Coronary artery (tissue), 2 donors: ENCODE data around the gene RAP1GAP.

Source experiments
- DNase-seq: peaks from one replicate; pipeline ENCODE4 v3.0.0-alpha.2; 2017; ENCODE audit warnings: low spot score
- H3K27ac ChIP-seq, 2 donors: fragments of 200-600 bp; sonication (generic); one replicate each; pipeline ENCODE4 v1.5.1; 2016 to 2019
- H3K4me3 ChIP-seq: fragments of 200-600 bp; sonication (generic); 2 replicates; pipeline ENCODE4 v1.5.1; 2016; ENCODE audit warnings: mild to moderate bottlenecking, moderate library complexity
- TF ChIP-seq, protein P1 (sequence below): fragments of 200-600 bp; sonication (generic); IDR thresholded peaks from one replicate; pipeline ENCODE4 v1.5.1; 2019; ENCODE audit warnings: antibody characterized with exemption

RAP1GAP gene

DNA sequence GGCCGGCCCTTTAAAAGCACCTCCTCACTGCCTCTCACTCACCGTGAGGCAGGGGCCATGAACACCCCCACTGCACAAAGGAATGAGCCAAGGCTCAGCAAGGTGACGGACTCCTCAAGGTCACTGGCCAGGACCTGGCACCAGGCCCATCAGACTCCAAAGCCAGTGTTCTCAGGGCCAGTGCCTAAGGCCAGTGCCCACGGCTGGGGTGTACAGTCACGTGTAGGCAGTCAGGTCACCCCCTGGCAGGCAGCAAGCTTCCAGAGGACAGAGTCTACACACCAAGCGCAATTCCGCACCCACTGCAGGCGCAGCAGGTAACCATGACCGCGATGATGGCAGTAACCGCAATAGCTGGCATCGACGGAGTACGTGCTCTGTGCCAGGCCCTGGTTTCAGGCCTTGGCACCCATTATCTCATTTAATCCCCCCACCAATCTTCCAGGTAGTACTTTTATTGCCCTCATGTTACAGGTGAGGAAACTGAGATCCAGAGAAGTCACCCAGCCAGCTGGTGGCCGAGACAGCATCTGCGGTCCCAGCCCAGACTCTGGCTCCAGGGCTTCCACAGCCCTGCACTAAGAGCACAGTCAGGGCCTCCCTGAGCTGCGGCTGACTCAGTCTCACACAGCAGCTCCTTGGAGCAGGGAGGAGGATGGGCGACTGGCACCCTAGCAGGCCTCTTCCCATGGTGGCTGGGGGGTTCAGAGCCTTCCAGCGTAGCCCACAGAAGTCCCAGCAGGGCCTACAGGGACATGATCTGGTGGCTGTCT is 27.0 kb downstream of the RAP1GAP start:
- no peak overlapping the region for H3K4me3 ChIP-seq
- DNase-seq, result no peak
- H3K27ac ChIP-seq, result no peak overlapping the region
- TF ChIP-seq, protein P1, sequence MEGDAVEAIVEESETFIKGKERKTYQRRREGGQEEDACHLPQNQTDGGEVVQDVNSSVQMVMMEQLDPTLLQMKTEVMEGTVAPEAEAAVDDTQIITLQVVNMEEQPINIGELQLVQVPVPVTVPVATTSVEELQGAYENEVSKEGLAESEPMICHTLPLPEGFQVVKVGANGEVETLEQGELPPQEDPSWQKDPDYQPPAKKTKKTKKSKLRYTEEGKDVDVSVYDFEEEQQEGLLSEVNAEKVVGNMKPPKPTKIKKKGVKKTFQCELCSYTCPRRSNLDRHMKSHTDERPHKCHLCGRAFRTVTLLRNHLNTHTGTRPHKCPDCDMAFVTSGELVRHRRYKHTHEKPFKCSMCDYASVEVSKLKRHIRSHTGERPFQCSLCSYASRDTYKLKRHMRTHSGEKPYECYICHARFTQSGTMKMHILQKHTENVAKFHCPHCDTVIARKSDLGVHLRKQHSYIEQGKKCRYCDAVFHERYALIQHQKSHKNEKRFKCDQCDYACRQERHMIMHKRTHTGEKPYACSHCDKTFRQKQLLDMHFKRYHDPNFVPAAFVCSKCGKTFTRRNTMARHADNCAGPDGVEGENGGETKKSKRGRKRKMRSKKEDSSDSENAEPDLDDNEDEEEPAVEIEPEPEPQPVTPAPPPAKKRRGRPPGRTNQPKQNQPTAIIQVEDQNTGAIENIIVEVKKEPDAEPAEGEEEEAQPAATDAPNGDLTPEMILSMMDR, result no peak

DNA sequence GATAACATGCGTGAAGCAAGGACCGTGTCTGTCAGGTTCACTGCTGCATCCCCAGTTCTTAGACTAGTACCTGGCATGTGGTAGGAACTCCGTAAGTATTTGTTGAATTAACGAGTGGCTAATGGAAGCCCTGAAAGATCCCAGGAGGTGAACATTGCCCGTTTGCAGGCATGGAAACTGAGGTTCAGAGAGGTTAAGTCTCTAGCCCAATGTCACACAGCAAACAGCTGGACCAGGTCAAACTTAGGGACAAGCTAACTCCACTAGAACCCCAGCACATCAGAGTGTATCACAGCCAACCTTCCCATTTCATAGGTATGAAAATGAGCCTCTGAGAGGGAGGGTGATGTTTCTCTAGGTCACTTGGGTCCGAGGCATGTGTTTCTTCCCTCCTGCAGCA is 27.6 kb downstream of the RAP1GAP start:
- DNase-seq, result no peak
- Histone ChIP-seq H3K27ac (no peak overlapping the region), H3K4me3 (no peak overlapping the region)
- TF ChIP-seq, protein P1, result no peak

DNA sequence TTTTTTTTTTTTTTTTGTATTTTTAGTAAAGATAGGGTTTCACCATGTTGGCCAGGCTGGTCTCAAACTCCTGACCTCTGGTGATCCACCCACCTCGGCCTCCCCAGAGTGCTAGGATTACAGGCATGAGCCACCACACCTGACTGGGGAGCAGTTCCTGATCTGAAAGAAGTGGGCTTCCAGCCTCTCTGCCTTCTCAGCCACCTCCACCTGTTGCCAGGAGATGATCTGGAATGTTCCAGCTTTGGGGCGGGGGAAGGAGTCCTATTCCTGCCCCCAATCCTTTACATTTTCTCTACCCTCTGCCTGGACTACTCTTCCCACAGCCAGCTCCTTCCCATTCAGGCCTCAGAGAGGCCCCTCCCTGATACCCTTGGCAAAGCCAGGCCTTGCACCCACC is 28.1 kb downstream of the RAP1GAP start:
- DNase-seq, result no peak
- Histone ChIP-seq H3K27ac (no peak overlapping the region), H3K4me3 (no peak overlapping the region)
- TF ChIP-seq, protein P1, result no peak

DNA sequence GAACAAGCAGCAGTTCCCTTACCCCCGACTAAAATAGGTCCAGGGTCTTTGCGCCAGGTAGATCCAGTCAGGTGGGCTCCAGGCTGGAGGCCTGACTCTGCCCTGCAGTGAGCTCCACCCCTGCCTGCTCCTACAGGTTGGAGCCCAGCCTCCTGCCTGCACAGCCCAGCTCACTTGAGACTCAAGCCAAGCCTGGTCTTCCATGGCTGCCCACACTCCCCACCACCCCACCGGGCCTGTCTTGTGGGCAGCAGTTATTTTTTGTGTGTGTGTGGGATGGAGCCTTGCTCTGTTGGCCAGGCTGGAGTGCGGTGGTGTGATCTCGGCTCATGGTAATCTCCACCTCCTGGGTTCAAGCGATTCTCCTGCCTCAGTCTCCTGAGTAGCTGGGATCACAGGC is 28.5 kb downstream of the RAP1GAP start:
- DNase-seq, result no peak
- Histone ChIP-seq H3K4me3 (no peak overlapping the region), H3K27ac (no peak overlapping the region)
- TF ChIP-seq, protein P1, result no peak

DNA sequence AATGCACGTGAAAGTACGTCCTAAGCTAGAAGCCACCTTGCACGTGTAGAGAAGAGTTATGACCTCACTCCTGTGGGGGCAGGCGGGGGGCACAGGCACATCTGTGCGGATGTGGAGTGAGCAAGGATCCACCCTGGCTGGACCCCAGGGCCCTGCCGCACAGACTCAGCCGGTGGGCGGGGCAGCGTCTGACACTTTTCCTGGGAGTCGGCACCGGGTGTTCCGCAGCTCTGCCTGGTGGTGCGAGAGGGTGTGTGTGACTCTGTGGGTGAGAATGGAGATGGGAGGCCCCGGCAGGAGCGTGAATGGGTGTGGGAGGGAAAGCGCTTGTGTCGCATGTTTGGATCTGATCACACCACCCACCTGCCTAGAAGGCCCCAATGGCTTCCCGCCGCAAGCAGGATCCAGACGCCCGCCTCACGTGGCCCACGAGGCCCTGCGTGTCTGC is 29.5 kb downstream of the RAP1GAP start:
- no peak overlapping the region for H3K27ac ChIP-seq
- no peak for DNase-seq
- TF ChIP-seq, protein P1, result no peak
- no peak overlapping the region for H3K4me3 ChIP-seq

DNA sequence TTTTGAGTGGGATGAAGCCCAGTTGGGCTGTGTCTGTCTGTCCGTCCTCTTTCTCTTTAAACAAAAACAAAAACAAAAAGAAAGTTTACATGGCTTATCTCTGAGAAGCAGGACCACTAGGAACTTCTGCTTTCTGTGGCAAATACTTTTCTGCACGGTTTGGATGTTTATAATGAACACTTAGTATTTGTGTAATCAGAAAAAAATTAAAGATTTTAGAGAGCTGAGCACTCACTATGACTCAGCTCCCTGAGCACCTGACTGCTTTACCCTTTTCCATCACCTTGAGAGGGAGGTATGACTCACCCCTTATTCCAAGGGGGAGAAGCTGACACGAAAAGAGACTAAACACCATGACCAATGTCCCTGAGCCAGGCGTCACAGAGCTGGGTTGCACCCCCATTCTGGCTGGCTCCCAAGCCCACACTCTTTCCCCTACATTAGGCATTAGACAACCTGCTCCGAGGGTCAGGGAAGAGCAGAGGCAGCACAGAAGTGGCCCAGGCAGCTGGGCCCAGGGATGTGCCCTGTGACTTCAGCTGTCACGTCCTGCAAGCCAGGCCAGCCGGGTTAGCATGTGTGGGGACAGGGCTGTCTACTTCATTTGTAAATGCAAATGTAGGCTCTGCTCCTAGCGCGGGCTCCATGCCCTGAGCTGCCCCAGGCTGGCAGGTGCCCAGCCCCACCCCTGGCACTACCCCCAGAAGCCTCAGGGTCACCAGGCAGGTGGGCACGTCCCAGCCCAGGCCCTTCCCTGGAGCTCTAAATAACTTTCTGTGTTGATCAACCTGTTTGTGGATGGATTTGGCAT is 30.4 kb downstream of the RAP1GAP start:
- TF ChIP-seq, protein P1, result no peak
- Histone ChIP-seq H3K4me3 (no peak overlapping the region), H3K27ac (no peak overlapping the region)
- DNase-seq, result no peak
